Upper lobe of right lung (tissue), 1 donor: Measurements from ENCODE around the gene TMEM119. TPM values are rescaled to one million over a fixed set of nuclear protein-coding genes. Genes with fewer than 3 reads are reported as not detected.

ENCODE experiments used
- ATAC-seq: fragments of 200-7000 bp; cut with Tn5 transposase; one replicate; pipeline ENCODE4 v1.9.1; 2020; ENCODE audit warnings: mild to moderate bottlenecking, moderate library complexity
- DNase-seq: peaks from one replicate; pipeline ENCODE4 v3.0.0-alpha.2; 2020
- H3K27ac ChIP-seq: fragments of 200-600 bp; one replicate; pipeline ENCODE4 v1.8.0; 2022
- H3K27me3 ChIP-seq: fragments of 200-600 bp; one replicate; pipeline ENCODE4 v1.8.0; 2022; ENCODE audit warnings: mild to moderate bottlenecking
- H3K36me3 ChIP-seq: fragments of 200-600 bp; one replicate; pipeline ENCODE4 v1.8.0; 2022
- H3K4me1 ChIP-seq: fragments of 200-600 bp; one replicate; pipeline ENCODE4 v1.8.0; 2022
- H3K4me3 ChIP-seq: fragments of 200-600 bp; one replicate; pipeline ENCODE4 v1.8.0; 2022; ENCODE audit warnings: mild to moderate bottlenecking
- H3K9me3 ChIP-seq: fragments of 200-600 bp; one replicate; pipeline ENCODE4 v1.8.0; 2022
- CTCF ChIP-seq: fragments of 200-600 bp; IDR thresholded peaks from one replicate; pipeline ENCODE4 v1.8.0; 2022; ENCODE audit warnings: antibody characterized with exemption
- intact Hi-C: fragments of 100-400 bp; cut with DNase I; formaldehyde crosslinking; loops from one replicate; pipeline ENCODE4 v1.11.0; 2022
- total RNA-seq: library from RNA; stranded (reverse); fragmentation: NEBNext Ultra II Directional; extraction: Animal tissue kit (Norgen Biotek cat#: 25700); gene quantifications from one replicate; pipeline ENCODE4 v1.2.1, GENCODE V29; 2021
- donor health status: DM: no; HTN: yes; CAD: no; lungs with severe emphysema.

The TMEM119 gene
- total RNA-seq, 1 donor from 2014 or later = 43.8 TPM

DNA sequence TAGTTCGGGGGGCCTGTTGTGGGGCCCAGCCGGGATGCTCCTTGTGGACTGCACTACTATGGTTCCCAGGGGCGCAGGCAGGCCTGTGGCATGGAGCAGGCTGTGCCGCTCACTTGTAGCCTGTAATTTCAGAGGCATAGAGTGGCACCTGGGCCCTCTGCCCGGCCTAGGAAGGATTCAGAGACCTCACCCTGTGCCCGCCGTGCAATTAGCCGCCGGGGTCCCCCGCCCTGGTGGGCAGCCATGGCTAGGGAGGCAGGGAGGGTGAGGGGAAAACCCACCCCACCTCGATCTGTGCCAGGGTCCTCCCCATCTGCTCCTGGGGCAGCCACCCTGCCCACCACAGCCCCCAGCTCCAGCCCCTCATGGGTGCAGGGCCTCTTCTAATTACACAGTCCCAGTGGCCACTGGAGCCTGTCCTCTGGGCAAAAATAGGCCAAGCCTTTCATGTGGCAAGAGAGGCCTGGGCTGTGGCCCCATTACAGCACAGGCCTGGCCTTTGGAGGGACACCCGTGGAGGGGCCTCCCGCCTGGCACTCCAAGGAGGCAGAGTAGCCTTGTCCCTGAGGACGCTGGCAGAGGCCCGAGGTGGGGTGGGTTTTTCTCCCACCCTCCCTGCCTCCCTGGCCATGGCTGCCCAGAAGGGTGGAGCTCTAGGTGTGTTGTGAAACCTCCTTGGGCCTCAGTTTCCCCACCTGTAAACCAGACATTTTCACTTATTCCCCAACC is 5.3 kb upstream of the TMEM119 start:
- no peak overlapping the region for H3K27ac ChIP-seq
- no peaks in the 10 kb centered on the region for H3K27me3 ChIP-seq
- ATAC-seq (no peak), DNase-seq (no peak)
- no peaks in the 10 kb centered on the region for H3K4me1 ChIP-seq
- intact Hi-C loops = no loop called here
- H3K36me3 ChIP-seq = no peaks in the 10 kb centered on the region
- TF ChIP-seq CTCF = no peak
- no peak overlapping the region for H3K4me3 ChIP-seq
- H3K9me3 ChIP-seq = no peaks in the 10 kb centered on the region

- ATAC-seq (no peak), DNase-seq (no peak)
- Histone ChIP-seq H3K36me3 (no peaks in the 10 kb centered on the region), H3K9me3 (no peaks in the 10 kb centered on the region), H3K27ac (no peak overlapping the region), H3K4me1 (no peaks in the 10 kb centered on the region), H3K4me3 (no peak overlapping the region), H3K27me3 (no peaks in the 10 kb centered on the region)
- intact Hi-C loops = no loop called here
- no peak for TF ChIP-seq CTCF
These were observed 4.4 kb upstream of the TMEM119 start for GRCh38 chr12:108602209-108602705.

GRCh38 chr12:108600702-108601007 is 2.8 kb upstream of the TMEM119 start:
- H3K9me3 ChIP-seq = no peaks in the 10 kb centered on the region
- no peak overlapping the region for H3K4me3 ChIP-seq
- ATAC-seq (no peak), DNase-seq (no peak)
- intact Hi-C loops = no loop called here
- no peak overlapping the region for H3K27ac ChIP-seq
- TF ChIP-seq CTCF = no peak
- H3K36me3 ChIP-seq = no peaks in the 10 kb centered on the region
- H3K27me3 ChIP-seq = no peaks in the 10 kb centered on the region
- no peaks in the 10 kb centered on the region for H3K4me1 ChIP-seq

- H3K27ac ChIP-seq = no peak overlapping the region
- no peak for TF ChIP-seq CTCF
- H3K9me3 ChIP-seq = no peaks in the 10 kb centered on the region
- ATAC-seq (no peak), DNase-seq (no peak)
- no peaks in the 10 kb centered on the region for H3K4me1 ChIP-seq
- no peaks in the 10 kb centered on the region for H3K36me3 ChIP-seq
- intact Hi-C loops = no loop called here
- H3K27me3 ChIP-seq = no peaks in the 10 kb centered on the region
- H3K4me3 ChIP-seq = no peak overlapping the region
These were observed 2.2 kb upstream of the TMEM119 start for GRCh38 chr12:108599948-108600701.

DNA sequence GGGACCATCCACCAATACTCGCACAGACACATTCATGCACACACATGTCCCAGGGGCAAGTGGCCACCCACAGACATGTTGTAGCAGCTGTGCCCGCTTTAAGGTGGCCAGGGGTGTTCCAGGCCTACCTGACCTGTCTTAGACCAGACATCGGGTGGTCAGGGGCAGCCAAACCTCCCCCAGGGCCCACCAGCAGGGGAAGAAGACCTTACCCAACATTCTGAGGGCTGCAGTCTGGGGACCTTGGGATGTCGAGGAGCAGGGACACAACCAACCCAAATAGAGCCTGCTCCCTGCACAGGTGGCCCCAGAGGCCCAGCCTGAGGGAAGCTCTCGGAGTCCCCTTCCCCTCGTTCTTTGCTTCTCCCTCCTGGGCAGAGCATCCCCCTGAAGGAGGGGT is 1.7 kb upstream of the TMEM119 start:
- Histone ChIP-seq H3K4me3 (no peak overlapping the region), H3K4me1 (no peaks in the 10 kb centered on the region), H3K27me3 (no peaks in the 10 kb centered on the region), H3K27ac (no peak overlapping the region), H3K9me3 (no peaks in the 10 kb centered on the region), H3K36me3 (no peaks in the 10 kb centered on the region)
- no peak for ATAC-seq
- no peak for TF ChIP-seq CTCF
- intact Hi-C loops = no loop called here
- DNase-seq = no peak
